HepG2 (cell line): ENCODE data around the gene IFI27L2. TPM values are rescaled to one million over a fixed set of nuclear protein-coding genes. Genes with fewer than 3 reads are reported as not detected.

ENCODE experiments used
- ATAC-seq: fragments of 200-7000 bp; cut with Tn5 transposase; 3 replicates; pipeline ENCODE4 v1.9.1; 2020; ENCODE audit warnings: mild to moderate bottlenecking, moderate library complexity
- BruUV-seq: library from RNA; stranded (reverse); fragments of 400-500 nt; replicated peaks from 2 replicates; lab custom pipeline; 2021; lab: Mats Ljungman, UMichigan
- CTCF ChIA-PET: fragments of 300-600 bp; formaldehyde crosslinking; extraction: SDS; loops from one replicate; lab custom pipeline; 2021; ENCODE audit warnings: low total read pairs, inconsistent platforms, low intra/inter-chr PET ratio; lab: Yijun Ruan, JAX
- POLR2A ChIA-PET: fragments of 350-600 bp; sonication (Branson Sonifier 250); formaldehyde crosslinking; loops from one replicate; lab custom pipeline; 2020; ENCODE audit warnings: antibody characterized with exemption, inconsistent platforms; lab: Yijun Ruan, JAX
- DNase-seq: peaks from one replicate; pipeline ENCODE4 v3.0.0-alpha.2; 2015; ENCODE audit warnings: low spot score
- FAIRE-seq: peaks from 3 replicates; lab custom pipeline; 2011; peaks lifted over from hg19 to GRCh38; lab: Jason Lieb, UNC
- H2AFZ ChIP-seq: one replicate; pipeline ENCODE4 v1.6.1; 2011; ENCODE audit warnings: low read length, inconsistent platforms
- H3K27ac ChIP-seq: fragments of 300-600 bp; 3 replicates; pipeline ENCODE4 v1.8.0; 2011; ENCODE audit warnings: mixed run types, mild to moderate bottlenecking, mixed read lengths, low read length, inconsistent platforms; ENCODE audit not compliant: insufficient read depth; ENCODE audit errors: extremely low read length
- H3K27me3 ChIP-seq, 2 experiments: fragments of 200-600 bp in 1 of 2; 2 replicates in 1 of 2; 3 replicates in 1 of 2; pipeline versions ENCODE4 v1.6.0 to v1.8.0; 2011; ENCODE audit warnings: low read length in 2 of 2, mild to moderate bottlenecking in 2 of 2, moderate library complexity in 2 of 2, inconsistent platforms in 1 of 2; ENCODE audit not compliant: insufficient read depth in 2 of 2, control insufficient read depth in 1 of 2
- H3K36me3 ChIP-seq, 2 experiments: fragments of 200-600 bp in 1 of 2; replicated peaks in 1 of 2; 2 replicates in 1 of 2; 3 replicates in 1 of 2; pipeline versions ENCODE4 v1.5.1 to v1.8.0; 2011; ENCODE audit warnings: low read length in 2 of 2, inconsistent platforms in 1 of 2; ENCODE audit not compliant: insufficient read depth in 2 of 2, control insufficient read depth in 1 of 2
- H3K4me1 ChIP-seq: 2 replicates; pipeline ENCODE4 v1.5.1; 2012; ENCODE audit warnings: low read length, inconsistent platforms; ENCODE audit not compliant: insufficient read depth
- H3K4me2 ChIP-seq: 2 replicates; pipeline ENCODE4 v1.6.0; 2011; ENCODE audit warnings: low read depth, low read length, inconsistent platforms
- H3K4me3 ChIP-seq, 3 experiments: fragments of 200-600 bp in 1 of 3; sonication (generic), shearing (Covaris generic) in 1 of 3; replicated peaks in 1 of 3; 2 replicates each; pipeline ENCODE4 v1.5.1; 2011 to 2016; ENCODE audit warnings: low read length in 3 of 3, inconsistent platforms in 2 of 3, low read depth in 2 of 3, mild to moderate bottlenecking in 2 of 3, control low read depth in 1 of 3, mixed read lengths in 1 of 3; ENCODE audit not compliant: insufficient read depth in 1 of 3
- H3K79me2 ChIP-seq: one replicate; pipeline ENCODE4 v1.6.1; 2011; ENCODE audit warnings: low read length, inconsistent platforms; ENCODE audit not compliant: insufficient read depth
- H3K9ac ChIP-seq: 2 replicates; pipeline ENCODE4 v1.6.0; 2011; ENCODE audit warnings: mild to moderate bottlenecking, low read depth, low read length, inconsistent platforms; ENCODE audit not compliant: insufficient read depth
- H3K9me3 ChIP-seq: 2 replicates; pipeline ENCODE4 v1.5.1; 2012; ENCODE audit warnings: mild to moderate bottlenecking, low read length
- H4K20me1 ChIP-seq: 2 replicates; pipeline ENCODE4 v1.6.0; 2011; ENCODE audit warnings: inconsistent platforms, mild to moderate bottlenecking, low read length, moderate library complexity; ENCODE audit not compliant: insufficient read depth
- ELF4 ChIP-seq: sonication (generic); formaldehyde crosslinking; IDR thresholded peaks from 2 replicates; pipeline ENCODE4 v1.5.0; 2020; ENCODE audit warnings: missing genetic modification reagents, mild to moderate bottlenecking, moderate library complexity, borderline replicate concordance
- HNF1B ChIP-seq: sonication (generic); formaldehyde crosslinking; IDR thresholded peaks from 2 replicates; pipeline ENCODE4 v1.5.1; 2020; ENCODE audit warnings: mild to moderate bottlenecking, moderate library complexity, missing genetic modification reagents
- NFYB ChIP-seq: sonication (generic); formaldehyde crosslinking; IDR thresholded peaks from 2 replicates; pipeline ENCODE4 v1.4.0; 2020; ENCODE audit warnings: missing genetic modification reagents
- POLR2A ChIP-seq, 2 experiments: IDR thresholded peaks; 2 replicates each; pipeline ENCODE4 v1.6.1; 2011; ENCODE audit warnings: low read depth in 2 of 2, low read length in 2 of 2, mild to moderate bottlenecking in 1 of 2, moderate library complexity in 1 of 2; ENCODE audit not compliant: insufficient read depth in 1 of 2
- PRDM4 ChIP-seq: sonication (generic); formaldehyde crosslinking; IDR thresholded peaks from 2 replicates; pipeline ENCODE4 v1.9.0; 2021; ENCODE audit warnings: missing genetic modification reagents, borderline replicate concordance
- TEAD2 ChIP-seq: sonication (generic); formaldehyde crosslinking; IDR thresholded peaks from 2 replicates; pipeline ENCODE4 v1.9.0; 2021; ENCODE audit warnings: missing genetic modification reagents
- ZNF343 ChIP-seq: sonication (generic); formaldehyde crosslinking; IDR thresholded peaks from 2 replicates; pipeline ENCODE4 v1.4.0; 2020; ENCODE audit warnings: mild to moderate bottlenecking, missing genetic modification reagents
- ZNF512 ChIP-seq: sonication (generic); formaldehyde crosslinking; IDR thresholded peaks from 2 replicates; pipeline ENCODE4 v1.4.0; 2020; ENCODE audit warnings: mild to moderate bottlenecking, missing genetic modification reagents
- ZNF550 ChIP-seq: sonication (generic); formaldehyde crosslinking; IDR thresholded peaks from 2 replicates; pipeline ENCODE4 v1.4.0; 2020; ENCODE audit warnings: mild to moderate bottlenecking, missing genetic modification reagents, borderline replicate concordance
- ZNF704 ChIP-seq: sonication (generic); formaldehyde crosslinking; IDR thresholded peaks from 2 replicates; pipeline ENCODE4 v1.8.1; 2023; ENCODE audit warnings: mild to moderate bottlenecking, inconsistent platforms, moderate library complexity, missing genetic modification reagents, borderline replicate concordance
- ZNF737 ChIP-seq: sonication (generic); formaldehyde crosslinking; IDR thresholded peaks from 2 replicates; pipeline ENCODE4 v1.5.0; 2020; ENCODE audit warnings: missing genetic modification reagents, mild to moderate bottlenecking, borderline replicate concordance
- ZNF777 ChIP-seq: sonication (generic); formaldehyde crosslinking; IDR thresholded peaks from 2 replicates; pipeline ENCODE4 v1.4.0; 2020; ENCODE audit warnings: missing genetic modification reagents
- WGBS: methylation state at CpG from one replicate; pipeline ENCODE4 v1.1.6; 2017; ENCODE audit warnings: low lambda C conversion rate; 5-methylcytosine and 5-hydroxymethylcytosine counted together
- in situ Hi-C: cut with HindIII; loops from 2 replicates; pipeline ENCODE4 v1.10.0; 2017; ENCODE audit warnings: low pct_unique_long_range_greater_than_20kb; ENCODE audit not compliant: extremely low pct_ligation_motif_present
- intact Hi-C: fragments of 100-400 bp; cut with micrococcal nuclease; formaldehyde crosslinking; loops from one replicate; pipeline ENCODE4 v1.10.0; 2022; ENCODE audit not compliant: unreplicated experiment
- polyA plus RNA-seq, 8 experiments: library from polyadenylated mRNA; depleted of rRNA in 3 of 8; stranded (reverse) in 7 of 8; unstranded in 1 of 8; fragments of >200 nt; fragmentation: Illumina TruSeq in 4 of 8; extraction: Trizol in 4 of 8; gene quantifications; 2 replicates each; pipeline versions ENCODE4 v1.2.1 to v1.2.3, GENCODE V29; 2011 to 2016; ENCODE audit warnings: low read depth in 4 of 8, missing spikeins in 1 of 8, mixed read lengths in 1 of 8; ENCODE audit not compliant: insufficient read depth in 1 of 8
- total RNA-seq, 5 experiments: library from RNA; depleted of rRNA; stranded (reverse); fragments of >200 nt; fragmentation: Illumina TruSeq; extraction: Trizol; gene quantifications; 2 replicates each; pipeline ENCODE4 v1.2.3, GENCODE V29; 2016; ENCODE audit warnings: low read depth in 1 of 5

IFI27L2 gene
- total and polyA plus RNA-seq, 2 of the 13 experiments (the other 11 are each of a cell fraction or from before 2014, with no cell fraction given) = 4.3 to 4.8 TPM

- TF ChIP-seq ZNF512 (CRISPR knock-in tag) (no peak), NFYB (CRISPR knock-in tag) (no peak), ELF4 (CRISPR knock-in tag) (no peak), ZNF343 (CRISPR knock-in tag) (no peak)
Measured at GRCh38 chr14:94127330-94127729, 2.1 kb downstream of the IFI27L2 start (continued).

- ChIA-PET CTCF (no interaction called here), POLR2A (no interaction called here)
- in situ Hi-C loops = no loop called here
- Histone ChIP-seq H3K27me3 (peaks cover 2 to 23% of the 10 kb centered on the region in 2 experiments), H3K4me1 (peaks cover 32% of the 10 kb centered on the region), H3K9ac (no peak overlapping the region), H3K4me2 (no peak overlapping the region), H3K79me2 (no peaks in the 10 kb centered on the region), H3K27ac (no peak overlapping the region), H4K20me1 (no peaks in the 10 kb centered on the region), H3K9me3 (no peaks in the 10 kb centered on the region), H3K36me3 (no peaks in the 10 kb centered on the region), H2AFZ (no peak overlapping the region), H3K4me3 (no peak overlapping the region)
- 48% methylated on average over 4 of the region's 5 CpGs for WGBS
- no TSS peak for BruUV-seq
- ATAC-seq (no peak), DNase-seq (no peak), FAIRE-seq (no peak)
- intact Hi-C loops = loop anchor here (5.0 kb wide), 1 partner anchor 44 kb away; the partner anchor contains the start of genes DDX24 and IFI27L1
- TF ChIP-seq PRDM4 (no peak), HNF1B (no peak), POLR2A (IDR thresholded peaks at IDR 0.05; ENCODE audit: insufficient read depth in 1 of 2, low read depth in 2 of 2, low read length in 2 of 2) (no peak), ZNF737 (no peak), ZNF777 (CRISPR knock-in tag) (no peak), ZNF704 (CRISPR knock-in tag) (no peak), TEAD2 (CRISPR knock-in tag) (no peak), ZNF550 (CRISPR knock-in tag) (no peak)
Measured at GRCh38 chr14:94126800-94127199, 2.6 kb downstream of the IFI27L2 start.
